Lower leg skin (tissue), 3 donors: ENCODE results near the gene INAFM2.

ENCODE experiments used
- CTCF ChIP-seq, 3 donors: fragments of 450-650 bp; IDR thresholded peaks; one replicate each; pipeline ENCODE4 v1.5.1; 2016; ENCODE audit warnings: antibody characterized with exemption in 3 of 3, mild to moderate bottlenecking in 3 of 3, moderate library complexity in 2 of 3
- POLR2A ChIP-seq, 2 donors: fragments of 450-650 bp; IDR thresholded peaks; one replicate each; pipeline ENCODE4 v1.6.1; 2016 to 2017; ENCODE audit warnings: antibody characterized with exemption in 2 of 2, mild to moderate bottlenecking in 1 of 2, moderate library complexity in 1 of 2

DNA sequence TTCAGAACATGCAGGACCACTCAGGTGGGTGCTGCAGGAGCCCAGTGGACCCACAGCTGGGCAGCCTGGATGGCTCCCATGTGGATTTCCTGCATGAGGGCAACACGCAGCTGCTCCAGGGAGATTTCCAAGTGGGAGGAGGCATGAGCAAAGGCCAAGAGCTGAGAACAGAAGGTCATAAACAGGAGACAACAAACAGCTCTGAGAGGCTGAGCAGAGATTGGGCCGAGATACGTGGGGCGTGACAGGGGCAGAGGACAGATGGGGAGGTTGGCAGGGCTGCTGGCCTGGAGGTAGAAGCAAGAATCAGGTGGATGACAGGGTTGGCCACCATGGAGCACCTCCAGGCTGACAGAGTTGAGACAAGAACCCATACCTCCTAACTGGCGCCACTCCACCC lies 30.2 kb downstream of the INAFM2 start:
- no peak for TF ChIP-seq CTCF (IDR thresholded peaks at IDR 0.05)
- TF ChIP-seq POLR2A (IDR thresholded peaks at IDR 0.05), result no peak
